Stimulated activated CD4-positive, alpha-beta T cell treated with anti-CD3 and anti-CD28 coated beads, Interleukin-2, amount 100 ng/mL, for 48 hours (primary cell): ENCODE data around the gene BMS1.
"Not testable (repeated sequence)": the region's sequence is repeated elsewhere in the genome, so short reads cannot be mapped to it uniquely, and the experiment has no call there.

Experiments
- DNase-seq, 2 donors: peaks; one replicate each; pipeline ENCODE4 v3.0.0-alpha.2; 2020

BMS1 gene

GRCh38 chr10:42782446-42783180 lies at the start of gene BMS1:
Gene BMS1 (plus strand): TSS chr10:42782795. CDS start chr10:42784395, 1,600 bp downstream.
- DNase-seq, result peak; percentile 80 to 85

- no peak for DNase-seq
These were observed 48.1 kb upstream of the BMS1 start for GRCh38 chr10:42734536-42734935.

DNA sequence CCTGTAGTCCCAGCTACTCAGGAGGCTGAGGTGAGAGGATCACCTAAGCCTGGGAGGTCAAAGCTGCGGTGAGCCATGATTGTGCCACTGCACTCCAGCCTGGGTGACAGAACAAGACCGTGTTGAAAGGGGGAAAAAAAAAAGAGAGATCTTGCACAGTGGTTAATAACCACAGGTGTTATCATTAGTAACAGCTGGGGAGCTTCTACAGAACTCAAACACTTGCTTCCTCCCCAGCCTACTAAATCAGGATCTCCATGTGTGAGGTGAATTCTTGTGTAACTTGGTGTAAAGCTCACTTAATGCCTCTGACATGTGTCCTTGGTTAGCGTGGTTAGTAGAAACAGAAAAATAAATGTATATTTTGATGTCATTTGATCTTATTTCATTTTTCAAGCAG lies 43.9 kb upstream of the BMS1 start:
- no peak for DNase-seq

GRCh38 chr10:42741536-42741935 lies 41.1 kb upstream of the BMS1 start:
- not testable (repeated sequence) for DNase-seq

- no peak for DNase-seq
These were observed 38.9 kb upstream of the BMS1 start for GRCh38 chr10:42743697-42744096.

DNA sequence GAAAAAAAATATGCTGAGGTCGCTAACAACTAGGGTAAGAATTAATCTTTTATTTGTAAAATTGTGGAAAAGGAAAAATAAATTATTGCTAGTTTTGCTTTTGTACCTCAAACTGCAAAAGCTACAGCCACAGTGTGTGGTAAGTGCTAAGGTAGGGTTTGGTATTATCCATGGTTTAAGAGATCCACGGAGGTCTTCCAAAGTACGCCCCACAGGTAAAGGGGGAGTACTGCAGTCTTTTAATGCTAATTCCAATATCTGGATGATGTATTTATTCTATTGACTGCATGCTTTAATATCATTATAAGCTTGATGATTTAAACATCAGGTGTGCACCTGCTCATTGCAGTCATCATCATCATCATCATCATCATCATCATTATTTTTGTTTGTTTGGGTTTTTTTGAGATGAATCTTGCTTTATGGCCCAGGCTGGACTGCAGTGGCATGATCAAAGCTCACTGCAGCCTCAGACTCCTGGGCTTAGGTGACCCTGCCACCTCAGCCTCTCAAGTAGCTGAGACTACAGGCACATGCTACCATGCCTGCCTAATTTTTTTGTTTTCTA lies 38.4 kb upstream of the BMS1 start:
- DNase-seq, result no peak

- peak; percentile 77 to 81 for DNase-seq
These were observed 29.5 kb upstream of the BMS1 start for GRCh38 chr10:42753126-42753506.

- no peak for DNase-seq
These were observed 29.0 kb upstream of the BMS1 start for GRCh38 chr10:42753507-42754154.

DNA sequence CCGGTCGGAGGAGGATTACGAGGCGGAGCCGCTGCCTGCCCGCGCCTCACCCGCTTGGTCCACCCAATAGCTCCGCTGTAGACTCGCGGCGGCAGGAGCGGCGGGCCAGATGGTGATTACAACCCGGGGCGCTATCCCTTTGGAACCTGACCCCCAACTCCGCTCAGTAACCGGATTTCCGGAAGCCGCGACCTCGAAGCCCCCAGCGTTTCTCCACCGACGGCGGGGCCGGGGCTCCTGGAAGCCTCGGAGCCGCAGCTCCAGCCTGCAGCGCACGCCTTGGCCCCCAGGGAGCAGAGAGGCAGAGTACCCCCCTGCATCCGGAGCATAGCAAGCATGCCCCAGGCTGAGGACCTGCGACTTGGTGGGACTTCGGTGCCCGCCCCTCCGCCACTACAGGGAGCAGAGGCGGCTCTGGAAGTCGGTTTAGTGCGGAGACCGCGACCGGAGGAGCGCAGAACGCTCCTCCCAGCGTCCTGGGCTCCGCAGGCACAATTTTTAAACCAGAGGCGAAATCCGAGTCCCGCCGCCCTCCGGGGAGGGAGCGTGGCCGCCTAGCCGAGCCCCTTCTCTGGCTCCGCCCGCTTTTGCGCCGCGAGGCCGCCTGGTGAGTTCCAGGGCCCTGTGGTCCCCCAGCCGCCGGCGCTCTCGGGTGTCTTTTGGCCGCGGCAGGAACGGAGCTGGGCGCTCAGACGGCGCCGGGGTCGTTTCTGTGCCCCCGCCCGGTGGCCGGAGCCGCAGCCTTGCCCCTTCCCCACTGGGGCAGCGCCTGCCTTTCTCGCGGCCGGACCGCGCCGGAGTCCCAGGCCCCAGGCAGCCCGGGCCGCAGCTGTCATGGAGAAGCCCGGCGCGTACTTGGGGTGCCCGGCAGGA lies 28.2 kb upstream of the BMS1 start:
- peak; percentile 6 to 7 for DNase-seq

GRCh38 chr10:42755028-42755451 lies 27.6 kb upstream of the BMS1 start:
- no peak for DNase-seq

GRCh38 chr10:42755556-42756093 lies 27.0 kb upstream of the BMS1 start:
- no peak for DNase-seq

- DNase-seq, result no peak
These were observed 14.7 kb upstream of the BMS1 start for GRCh38 chr10:42767906-42768305.

GRCh38 chr10:42768581-42769152 lies 13.9 kb upstream of the BMS1 start:
- DNase-seq, result no peak

DNA sequence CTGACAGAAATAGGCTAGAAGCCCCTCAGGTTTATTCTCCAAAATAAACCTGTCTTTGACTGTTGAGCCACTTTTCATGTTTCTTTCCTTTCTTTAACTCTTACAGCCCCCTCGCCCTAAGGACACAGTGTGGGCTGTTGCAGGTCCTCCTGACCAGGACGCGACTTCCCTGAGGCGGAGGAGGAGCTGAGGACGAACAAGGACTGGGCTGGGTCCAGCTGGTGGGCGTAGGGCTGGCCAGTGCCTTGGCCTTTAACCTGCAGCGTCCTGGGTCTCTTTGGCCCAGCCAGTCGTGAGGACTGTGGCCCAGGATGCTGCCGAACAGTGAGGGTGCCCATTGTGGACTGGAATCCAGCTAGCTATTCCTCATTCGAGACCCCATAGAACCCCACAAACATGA lies 13.4 kb upstream of the BMS1 start:
- DNase-seq, result no peak

DNA sequence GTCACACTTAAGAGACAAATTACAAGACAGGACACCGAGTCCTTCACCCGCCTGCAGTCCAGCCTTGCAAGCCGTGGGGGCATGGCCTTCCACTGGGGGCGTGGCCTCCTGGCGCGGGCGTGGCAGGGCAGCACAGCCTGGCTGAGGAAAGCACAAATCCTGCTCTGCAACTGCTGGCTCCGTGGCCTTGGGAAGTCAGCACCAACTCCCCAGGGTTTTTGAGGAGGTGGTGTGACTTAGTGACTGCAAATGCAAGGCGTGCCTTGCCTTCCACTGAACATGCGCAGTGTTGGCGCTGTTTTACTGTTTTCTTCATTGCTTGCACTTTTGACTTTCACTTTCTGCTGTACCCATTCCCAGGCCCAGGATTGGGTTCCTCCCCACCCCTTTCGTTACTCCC lies 12.9 kb upstream of the BMS1 start:
- DNase-seq, result no peak

GRCh38 chr10:42776681-42777080 lies 5.9 kb upstream of the BMS1 start:
- DNase-seq, result no peak

- DNase-seq, result no peak
These were observed 2.1 kb upstream of the BMS1 start for GRCh38 chr10:42780456-42780855.

GRCh38 chr10:42781893-42782445 lies 626 bp upstream of the BMS1 start:
- no peak for DNase-seq

GRCh38 chr10:42783181-42783549 lies 570 bp downstream of the BMS1 start:
- peak in 1 of 2 donors; percentile 20 for DNase-seq

DNA sequence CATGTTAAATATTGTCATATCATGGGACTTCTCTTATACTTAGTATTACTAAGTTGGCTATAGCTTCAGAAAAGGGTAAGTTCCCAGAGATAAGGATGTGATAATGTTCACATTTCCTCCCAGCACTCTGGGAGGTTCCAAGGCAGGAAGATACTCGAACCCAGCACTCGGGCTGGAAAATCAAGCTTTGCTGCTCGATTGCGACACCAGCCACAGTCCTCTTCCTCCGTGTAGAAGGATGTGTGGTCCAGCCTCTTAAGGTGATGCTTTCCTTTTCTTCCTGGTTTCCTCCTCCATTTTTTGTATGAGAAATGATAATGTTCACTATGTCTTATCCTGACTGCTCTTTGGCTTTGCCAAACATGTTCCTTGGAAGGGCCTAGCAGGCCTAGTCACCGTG lies 3.2 kb downstream of the BMS1 start:
- no peak for DNase-seq

- DNase-seq, result no peak
These were observed 8.2 kb downstream of the BMS1 start for GRCh38 chr10:42790835-42791234.

DNA sequence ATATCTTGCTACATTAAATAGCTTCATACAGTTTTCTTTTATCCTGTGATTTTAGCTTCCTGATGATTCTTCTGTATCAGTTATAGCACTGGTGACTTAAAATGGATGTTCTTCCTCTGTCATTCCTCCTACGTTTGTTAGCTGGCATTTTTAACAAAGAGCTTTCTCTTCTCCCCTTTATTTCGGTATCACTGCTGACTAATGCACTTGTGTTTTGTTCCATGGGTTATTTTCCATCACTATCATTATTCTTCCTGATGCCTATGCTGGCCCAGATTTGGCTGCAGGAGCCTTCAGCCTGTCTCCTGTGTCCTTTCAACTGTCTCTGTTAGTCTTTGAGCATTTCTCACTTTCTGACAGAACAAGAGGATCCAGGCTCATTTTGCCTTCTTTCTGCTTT lies 13.1 kb downstream of the BMS1 start:
- DNase-seq, result no peak
